ENCODE measurements around the gene MMP20. TPM values are rescaled to one million over a fixed set of nuclear protein-coding genes. Genes with fewer than 3 reads are reported as not detected.

MMP20 gene
- total and polyA plus RNA-seq, 2 of the 13 experiments (the other 11 are each of a cell fraction or from before 2014, with no cell fraction given) = 0.05 TPM; not detected in 1

DNA sequence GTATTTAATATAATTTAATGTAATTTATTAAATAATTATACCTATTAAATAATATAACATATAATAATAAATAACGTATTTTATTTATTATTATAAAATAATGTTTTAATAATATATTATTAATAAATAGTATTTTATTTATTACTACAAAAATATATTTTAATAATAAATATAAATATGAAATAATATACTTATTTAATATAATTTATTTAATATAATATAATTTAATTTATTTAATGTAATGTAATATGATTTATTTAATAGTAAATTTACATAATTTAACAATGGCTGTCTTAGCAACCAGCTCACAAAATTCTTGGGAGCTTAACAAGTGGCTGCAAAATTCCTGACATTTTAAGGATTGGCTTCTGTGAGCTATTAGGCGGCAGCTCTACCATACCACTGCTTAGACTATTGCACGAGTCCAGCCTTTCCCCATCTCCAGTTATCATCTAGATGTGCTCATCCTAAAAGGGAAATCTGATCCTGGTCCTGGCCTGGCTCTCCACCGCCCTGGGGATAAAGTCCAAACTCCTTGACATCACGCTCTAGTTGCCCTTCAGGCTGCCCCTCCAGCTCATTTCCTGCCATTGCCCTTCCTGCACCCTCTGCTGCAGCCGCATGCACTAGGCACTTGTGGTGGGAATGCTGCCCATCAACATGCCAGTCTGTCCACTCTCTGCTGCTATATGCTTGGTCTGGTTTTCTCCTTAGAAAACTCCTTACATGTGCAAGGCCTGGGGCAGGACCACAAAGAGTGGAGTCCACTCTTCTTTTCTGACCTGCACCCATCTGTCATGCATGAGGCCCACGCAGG, 9.8 kb downstream of the MMP20 start (continued):
- TF ChIP-seq, protein P1, sequence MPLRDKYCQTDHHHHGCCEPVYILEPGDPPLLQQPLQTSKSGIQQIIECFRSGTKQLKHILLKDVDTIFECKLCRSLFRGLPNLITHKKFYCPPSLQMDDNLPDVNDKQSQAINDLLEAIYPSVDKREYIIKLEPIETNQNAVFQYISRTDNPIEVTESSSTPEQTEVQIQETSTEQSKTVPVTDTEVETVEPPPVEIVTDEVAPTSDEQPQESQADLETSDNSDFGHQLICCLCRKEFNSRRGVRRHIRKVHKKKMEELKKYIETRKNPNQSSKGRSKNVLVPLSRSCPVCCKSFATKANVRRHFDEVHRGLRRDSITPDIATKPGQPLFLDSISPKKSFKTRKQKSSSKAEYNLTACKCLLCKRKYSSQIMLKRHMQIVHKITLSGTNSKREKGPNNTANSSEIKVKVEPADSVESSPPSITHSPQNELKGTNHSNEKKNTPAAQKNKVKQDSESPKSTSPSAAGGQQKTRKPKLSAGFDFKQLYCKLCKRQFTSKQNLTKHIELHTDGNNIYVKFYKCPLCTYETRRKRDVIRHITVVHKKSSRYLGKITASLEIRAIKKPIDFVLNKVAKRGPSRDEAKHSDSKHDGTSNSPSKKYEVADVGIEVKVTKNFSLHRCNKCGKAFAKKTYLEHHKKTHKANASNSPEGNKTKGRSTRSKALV (CRISPR knock-in tag; IDR thresholded peaks at IDR 0.05) = no peak
- no peak for TF ChIP-seq MEIS1 (CRISPR knock-in tag; IDR thresholded peaks at IDR 0.05; ENCODE audit: borderline replicate concordance)
- TF ChIP-seq HMG20A (CRISPR knock-in tag; IDR thresholded peaks at IDR 0.05; ENCODE audit: borderline replicate concordance) = peak; percentile 74; the same call in 1 of the 2 replicates
- TF ChIP-seq, protein P2, sequence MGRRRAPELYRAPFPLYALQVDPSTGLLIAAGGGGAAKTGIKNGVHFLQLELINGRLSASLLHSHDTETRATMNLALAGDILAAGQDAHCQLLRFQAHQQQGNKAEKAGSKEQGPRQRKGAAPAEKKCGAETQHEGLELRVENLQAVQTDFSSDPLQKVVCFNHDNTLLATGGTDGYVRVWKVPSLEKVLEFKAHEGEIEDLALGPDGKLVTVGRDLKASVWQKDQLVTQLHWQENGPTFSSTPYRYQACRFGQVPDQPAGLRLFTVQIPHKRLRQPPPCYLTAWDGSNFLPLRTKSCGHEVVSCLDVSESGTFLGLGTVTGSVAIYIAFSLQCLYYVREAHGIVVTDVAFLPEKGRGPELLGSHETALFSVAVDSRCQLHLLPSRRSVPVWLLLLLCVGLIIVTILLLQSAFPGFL (CRISPR knock-in tag; IDR thresholded peaks at IDR 0.05) = no peak
- TF ChIP-seq KLF15 (CRISPR knock-in tag; IDR thresholded peaks at IDR 0.05; ENCODE audit: borderline replicate concordance) = no peak
- TF ChIP-seq MAFG (CRISPR knock-in tag; IDR thresholded peaks at IDR 0.05) = no peak
- TF ChIP-seq ZNF510 (CRISPR knock-in tag; IDR thresholded peaks at IDR 0.05; ENCODE audit: low read depth) = no peak
- TF ChIP-seq U2AF1 (optimal IDR thresholded peaks at IDR 0.05; ENCODE audit: low read depth, low read length) = no peak
- TF ChIP-seq, protein P3, sequence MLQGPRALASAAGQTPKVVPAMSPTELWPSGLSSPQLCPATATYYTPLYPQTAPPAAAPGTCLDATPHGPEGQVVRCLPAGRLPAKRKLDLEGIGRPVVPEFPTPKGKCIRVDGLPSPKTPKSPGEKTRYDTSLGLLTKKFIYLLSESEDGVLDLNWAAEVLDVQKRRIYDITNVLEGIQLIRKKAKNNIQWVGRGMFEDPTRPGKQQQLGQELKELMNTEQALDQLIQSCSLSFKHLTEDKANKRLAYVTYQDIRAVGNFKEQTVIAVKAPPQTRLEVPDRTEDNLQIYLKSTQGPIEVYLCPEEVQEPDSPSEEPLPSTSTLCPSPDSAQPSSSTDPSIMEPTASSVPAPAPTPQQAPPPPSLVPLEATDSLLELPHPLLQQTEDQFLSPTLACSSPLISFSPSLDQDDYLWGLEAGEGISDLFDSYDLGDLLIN (CRISPR knock-in tag; IDR thresholded peaks at IDR 0.05; ENCODE audit: borderline replicate concordance) = no peak
- TF ChIP-seq ZNF234 (CRISPR knock-in tag; conservative IDR thresholded peaks at IDR 0.05) = no peak
- TF ChIP-seq RAD21 (CRISPR knock-in tag; IDR thresholded peaks at IDR 0.05) = no peak
- no peak for TF ChIP-seq GPN1 (CRISPR knock-in tag; IDR thresholded peaks at IDR 0.05; ENCODE audit: borderline replicate concordance)
- no peak for TF ChIP-seq ZNF761 (CRISPR knock-in tag; conservative IDR thresholded peaks at IDR 0.05)
- no peak for TF ChIP-seq ZNF781 (CRISPR knock-in tag; IDR thresholded peaks at IDR 0.05; ENCODE audit: borderline replicate concordance, not compliant biosample characterization)
- TF ChIP-seq ZBTB8A (CRISPR knock-in tag; IDR thresholded peaks at IDR 0.05; ENCODE audit: borderline replicate concordance, low read depth) = no peak
- no peak for TF ChIP-seq ZNF629 (CRISPR knock-in tag; conservative IDR thresholded peaks at IDR 0.05)
- no peak; the same call in 1 of the 2 replicates for TF ChIP-seq ZNF788 (CRISPR knock-in tag; IDR thresholded peaks at IDR 0.05; ENCODE audit: borderline replicate concordance)
- TF ChIP-seq JDP2 (CRISPR knock-in tag; IDR thresholded peaks at IDR 0.05; ENCODE audit: borderline replicate concordance) = no peak
- TF ChIP-seq TCF12 (IDR thresholded peaks at IDR 0.05) = no peak
- no peak for TF ChIP-seq TCF12 (CRISPR knock-in tag; IDR thresholded peaks at IDR 0.05)
- TF ChIP-seq ZNF577 (CRISPR knock-in tag; IDR thresholded peaks at IDR 0.05; ENCODE audit: borderline replicate concordance, low read depth) = no peak
- TF ChIP-seq, protein P4, sequence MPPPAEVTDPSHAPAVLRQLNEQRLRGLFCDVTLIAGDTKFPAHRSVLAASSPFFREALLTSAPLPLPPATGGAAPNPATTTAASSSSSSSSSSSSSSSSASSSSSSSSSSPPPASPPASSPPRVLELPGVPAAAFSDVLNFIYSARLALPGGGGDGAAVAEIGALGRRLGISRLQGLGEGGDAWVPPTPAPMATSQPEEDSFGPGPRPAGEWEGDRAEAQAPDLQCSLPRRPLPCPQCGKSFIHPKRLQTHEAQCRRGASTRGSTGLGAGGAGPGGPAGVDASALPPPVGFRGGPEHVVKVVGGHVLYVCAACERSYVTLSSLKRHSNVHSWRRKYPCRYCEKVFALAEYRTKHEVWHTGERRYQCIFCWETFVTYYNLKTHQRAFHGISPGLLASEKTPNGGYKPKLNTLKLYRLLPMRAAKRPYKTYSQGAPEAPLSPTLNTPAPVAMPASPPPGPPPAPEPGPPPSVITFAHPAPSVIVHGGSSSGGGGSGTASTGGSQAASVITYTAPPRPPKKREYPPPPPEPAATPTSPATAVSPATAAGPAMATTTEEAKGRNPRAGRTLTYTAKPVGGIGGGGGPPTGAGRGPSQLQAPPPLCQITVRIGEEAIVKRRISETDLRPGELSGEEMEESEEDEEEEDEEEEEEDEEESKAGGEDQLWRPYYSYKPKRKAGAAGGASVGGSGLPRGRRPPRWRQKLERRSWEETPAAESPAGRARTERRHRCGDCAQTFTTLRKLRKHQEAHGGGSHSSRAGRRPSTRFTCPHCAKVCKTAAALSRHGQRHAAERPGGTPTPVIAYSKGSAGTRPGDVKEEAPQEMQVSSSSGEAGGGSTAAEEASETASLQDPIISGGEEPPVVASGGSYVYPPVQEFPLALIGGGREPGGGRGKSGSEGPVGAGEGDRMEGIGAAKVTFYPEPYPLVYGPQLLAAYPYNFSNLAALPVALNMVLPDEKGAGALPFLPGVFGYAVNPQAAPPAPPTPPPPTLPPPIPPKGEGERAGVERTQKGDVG (CRISPR knock-in tag; IDR thresholded peaks at IDR 0.05; ENCODE audit: borderline replicate concordance) = no peak

Measured in HepG2 (cell line).